ENCODE results near the gene CGNL1.

The CGNL1 gene

GRCh38 chr15:57506422-57506821 is 130.1 kb downstream of the CGNL1 start:
- Histone ChIP-seq H3K4me1 (ENCODE audit: control insufficient read depth in 2 of 2, insufficient read depth in 1 of 2, low read depth in 1 of 2, low read length in 2 of 2) (peaks cover 19 to 22% of the 10 kb centered on the region in 2 donors), H2AK5ac (ENCODE audit: low read depth, low read length) (no peak overlapping the region), H2AFZ (ENCODE audit: low read length) (peak overlapping the region; percentile 54), H3K4me3 (ENCODE audit: low read length in 2 of 2) (no peak overlapping the region), H3K27me3 (ENCODE audit: control insufficient read depth in 3 of 3, insufficient read depth in 3 of 3, low read depth in 1 of 3, low read length in 3 of 3) (no peaks in the 10 kb centered on the region), H3K9ac (ENCODE audit: low read depth, low read length, poor library complexity) (no peak overlapping the region), H3K4ac (ENCODE audit: low read length) (no peak overlapping the region), H4K91ac (ENCODE audit: low read depth, low read length, poor library complexity) (no peak overlapping the region), H3K79me1 (ENCODE audit: low read depth, low read length) (no peaks in the 10 kb centered on the region), H3K14ac (ENCODE audit: low read length) (no peak overlapping the region), H3K27ac (replicated peaks; ENCODE audit: low read length) (no peak overlapping the region), H2BK5ac (ENCODE audit: low read length) (no peak overlapping the region), H4K8ac (ENCODE audit: low read depth, low read length) (no peak overlapping the region), H2BK120ac (ENCODE audit: low read depth, low read length) (no peak overlapping the region), H3K23ac (ENCODE audit: low read depth, low read length, poor library complexity) (no peak overlapping the region), H3K4me2 (ENCODE audit: insufficient read depth, low read length, poor library complexity, severe bottlenecking) (no peak overlapping the region), H2BK12ac (ENCODE audit: low read length) (no peak overlapping the region), H3K9me3 (replicated peaks in 1 of 2; ENCODE audit: control insufficient read depth in 2 of 2, insufficient read depth in 1 of 2, low read depth in 1 of 2, low read length in 2 of 2) (no peaks in the 10 kb centered on the region), H3K18ac (ENCODE audit: low read length) (no peak overlapping the region), H3K36me3 (replicated peaks in 1 of 2; ENCODE audit: control insufficient read depth in 2 of 2, insufficient read depth in 2 of 2, low read length in 2 of 2) (no peaks in the 10 kb centered on the region), H2BK15ac (ENCODE audit: low read length) (no peak overlapping the region)
- no peak for DNase-seq (ENCODE audit: low spot score)
- no CpG with 5 or more reads among the region's 2 CpGs for WGBS, 2 donors (ENCODE audit: extremely low coverage in 2 of 2, insufficient read length in 2 of 2, insufficient replicate concordance in 1 of 2)

DNA sequence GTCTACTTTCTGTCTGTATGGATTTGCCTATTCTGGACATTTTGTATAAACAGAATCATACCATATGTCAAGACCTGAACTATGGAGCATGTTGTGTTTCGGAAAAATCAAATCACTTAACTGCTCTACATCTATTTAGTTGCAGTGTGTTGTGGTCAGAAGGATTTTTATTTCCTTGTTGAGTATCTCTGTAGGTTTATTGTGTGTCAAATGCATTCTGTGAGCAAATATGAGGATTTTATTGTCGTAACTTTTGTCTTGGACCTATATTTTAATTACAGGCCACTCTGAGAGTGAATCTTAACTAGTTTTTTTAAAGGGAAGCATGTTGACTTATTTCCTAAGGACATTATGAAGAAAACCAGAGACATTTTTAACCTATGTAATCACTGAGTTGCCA is 130.8 kb downstream of the CGNL1 start:
- H3K18ac ChIP-seq (ENCODE audit: low read length), result no peak overlapping the region
- no peaks in the 10 kb centered on the region for H3K36me3 ChIP-seq (replicated peaks in 1 of 2; ENCODE audit: control insufficient read depth in 2 of 2, insufficient read depth in 2 of 2, low read length in 2 of 2)
- H3K4me2 ChIP-seq (ENCODE audit: insufficient read depth, low read length, poor library complexity, severe bottlenecking), result no peak overlapping the region
- H3K27me3 ChIP-seq (ENCODE audit: control insufficient read depth in 3 of 3, insufficient read depth in 3 of 3, low read depth in 1 of 3, low read length in 3 of 3), result no peaks in the 10 kb centered on the region
- H2BK15ac ChIP-seq (ENCODE audit: low read length), result no peak overlapping the region
- no peak overlapping the region for H4K91ac ChIP-seq (ENCODE audit: low read depth, low read length, poor library complexity)
- no CpG with 5 or more reads among the region's 2 CpGs for WGBS, 2 donors (ENCODE audit: extremely low coverage in 2 of 2, insufficient read length in 2 of 2, insufficient replicate concordance in 1 of 2)
- no peak overlapping the region for H3K23ac ChIP-seq (ENCODE audit: low read depth, low read length, poor library complexity)
- no peak overlapping the region for H2BK120ac ChIP-seq (ENCODE audit: low read depth, low read length)
- H2AFZ ChIP-seq (ENCODE audit: low read length), result no peak overlapping the region
- H3K14ac ChIP-seq (ENCODE audit: low read length), result no peak overlapping the region
- peaks cover 13 to 20% of the 10 kb centered on the region in 2 donors for H3K4me1 ChIP-seq (ENCODE audit: control insufficient read depth in 2 of 2, insufficient read depth in 1 of 2, low read depth in 1 of 2, low read length in 2 of 2)
- H2AK5ac ChIP-seq (ENCODE audit: low read depth, low read length), result no peak overlapping the region
- no peak overlapping the region for H3K27ac ChIP-seq (replicated peaks; ENCODE audit: low read length)
- H3K4me3 ChIP-seq (ENCODE audit: low read length in 2 of 2), result no peak overlapping the region
- H2BK5ac ChIP-seq (ENCODE audit: low read length), result no peak overlapping the region
- no peak overlapping the region for H3K4ac ChIP-seq (ENCODE audit: low read length)
- H3K9ac ChIP-seq (ENCODE audit: low read depth, low read length, poor library complexity), result no peak overlapping the region
- no peak overlapping the region for H4K8ac ChIP-seq (ENCODE audit: low read depth, low read length)
- no peaks in the 10 kb centered on the region for H3K79me1 ChIP-seq (ENCODE audit: low read depth, low read length)
- H2BK12ac ChIP-seq (ENCODE audit: low read length), result no peak overlapping the region
- H3K9me3 ChIP-seq (replicated peaks in 1 of 2; ENCODE audit: control insufficient read depth in 2 of 2, insufficient read depth in 1 of 2, low read depth in 1 of 2, low read length in 2 of 2), result no peaks in the 10 kb centered on the region
- DNase-seq (ENCODE audit: low spot score), result no peak

DNA sequence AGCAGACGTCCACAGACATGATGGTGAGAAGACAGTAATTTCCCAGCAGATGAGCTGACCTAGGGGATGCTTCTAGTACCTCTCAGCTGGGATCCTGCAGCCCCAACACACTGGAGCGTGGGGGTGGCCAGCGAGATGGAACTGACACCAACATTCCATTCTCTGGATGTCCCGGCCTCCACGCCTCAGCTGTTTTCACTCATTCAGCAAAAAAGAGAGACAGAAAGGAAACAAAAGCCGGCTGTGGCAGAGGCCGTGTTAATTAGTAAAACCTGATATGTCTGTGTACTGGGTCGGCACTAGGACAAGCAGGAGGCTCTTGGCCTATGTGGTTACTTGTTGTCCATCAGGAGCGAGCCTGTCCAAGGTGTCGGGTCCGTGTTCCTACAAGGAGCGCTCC is 132.8 kb downstream of the CGNL1 start:
- Histone ChIP-seq H3K23ac (ENCODE audit: low read depth, low read length, poor library complexity) (no peak overlapping the region), H4K91ac (ENCODE audit: low read depth, low read length, poor library complexity) (no peak overlapping the region), H3K18ac (ENCODE audit: low read length) (peak overlapping the region; percentile 69), H3K9ac (ENCODE audit: low read depth, low read length, poor library complexity) (peak overlapping the region; percentile 21), H2AK5ac (ENCODE audit: low read depth, low read length) (peak overlapping the region; percentile 14), H2BK15ac (ENCODE audit: low read length) (no peak overlapping the region), H2BK5ac (ENCODE audit: low read length) (no peak overlapping the region), H3K14ac (ENCODE audit: low read length) (no peak overlapping the region), H3K36me3 (replicated peaks in 1 of 2; ENCODE audit: control insufficient read depth in 2 of 2, insufficient read depth in 2 of 2, low read length in 2 of 2) (no peaks in the 10 kb centered on the region), H3K79me1 (ENCODE audit: low read depth, low read length) (no peaks in the 10 kb centered on the region), H4K8ac (ENCODE audit: low read depth, low read length) (no peak overlapping the region), H3K27me3 (ENCODE audit: control insufficient read depth in 3 of 3, insufficient read depth in 3 of 3, low read depth in 1 of 3, low read length in 3 of 3) (no peaks in the 10 kb centered on the region), H2BK120ac (ENCODE audit: low read depth, low read length) (no peak overlapping the region), H3K27ac (replicated peaks; ENCODE audit: low read length) (no peak overlapping the region), H3K4me3 (ENCODE audit: low read length in 2 of 2) (no peak overlapping the region), H3K4ac (ENCODE audit: low read length) (no peak overlapping the region), H3K9me3 (replicated peaks in 1 of 2; ENCODE audit: control insufficient read depth in 2 of 2, insufficient read depth in 1 of 2, low read depth in 1 of 2, low read length in 2 of 2) (no peaks in the 10 kb centered on the region), H2BK12ac (ENCODE audit: low read length) (peak overlapping the region; percentile 14), H3K4me1 (ENCODE audit: control insufficient read depth in 2 of 2, insufficient read depth in 1 of 2, low read depth in 1 of 2, low read length in 2 of 2) (peaks cover 12 to 13% of the 10 kb centered on the region in 2 donors), H2AFZ (ENCODE audit: low read length) (peak overlapping the region; percentile 60), H3K4me2 (ENCODE audit: insufficient read depth, low read length, poor library complexity, severe bottlenecking) (no peak overlapping the region)
- DNase-seq (ENCODE audit: low spot score), result peak; percentile 47
- no CpG with 5 or more reads among the region's 12 CpGs for WGBS, 2 donors (ENCODE audit: extremely low coverage in 2 of 2, insufficient read length in 2 of 2, insufficient replicate concordance in 1 of 2)

- Histone ChIP-seq H4K8ac (ENCODE audit: low read depth, low read length) (no peak overlapping the region), H3K9ac (ENCODE audit: low read depth, low read length, poor library complexity) (no peak overlapping the region), H3K27ac (replicated peaks; ENCODE audit: low read length) (no peak overlapping the region), H3K14ac (ENCODE audit: low read length) (no peak overlapping the region), H3K18ac (ENCODE audit: low read length) (no peak overlapping the region), H3K4me1 (ENCODE audit: control insufficient read depth in 2 of 2, insufficient read depth in 1 of 2, low read depth in 1 of 2, low read length in 2 of 2) (peaks cover 12 to 13% of the 10 kb centered on the region in 2 donors), H3K36me3 (replicated peaks in 1 of 2; ENCODE audit: control insufficient read depth in 2 of 2, insufficient read depth in 2 of 2, low read length in 2 of 2) (no peaks in the 10 kb centered on the region), H2BK12ac (ENCODE audit: low read length) (no peak overlapping the region), H2BK120ac (ENCODE audit: low read depth, low read length) (no peak overlapping the region), H3K4me2 (ENCODE audit: insufficient read depth, low read length, poor library complexity, severe bottlenecking) (no peak overlapping the region), H2BK5ac (ENCODE audit: low read length) (no peak overlapping the region), H3K4me3 (ENCODE audit: low read length in 2 of 2) (no peak overlapping the region), H3K9me3 (replicated peaks in 1 of 2; ENCODE audit: control insufficient read depth in 2 of 2, insufficient read depth in 1 of 2, low read depth in 1 of 2, low read length in 2 of 2) (no peaks in the 10 kb centered on the region), H3K79me1 (ENCODE audit: low read depth, low read length) (no peaks in the 10 kb centered on the region), H3K4ac (ENCODE audit: low read length) (no peak overlapping the region), H3K23ac (ENCODE audit: low read depth, low read length, poor library complexity) (no peak overlapping the region), H2AFZ (ENCODE audit: low read length) (no peak overlapping the region), H2BK15ac (ENCODE audit: low read length) (no peak overlapping the region), H3K27me3 (ENCODE audit: control insufficient read depth in 3 of 3, insufficient read depth in 3 of 3, low read depth in 1 of 3, low read length in 3 of 3) (no peaks in the 10 kb centered on the region), H2AK5ac (ENCODE audit: low read depth, low read length) (no peak overlapping the region), H4K91ac (ENCODE audit: low read depth, low read length, poor library complexity) (no peak overlapping the region)
- WGBS, 2 donors (ENCODE audit: extremely low coverage in 2 of 2, insufficient read length in 2 of 2, insufficient replicate concordance in 1 of 2), result no CpG with 5 or more reads among the region's 4 CpGs
- DNase-seq (ENCODE audit: low spot score), result no peak
Measured at GRCh38 chr15:57509965-57510364, 133.7 kb downstream of the CGNL1 start.
